Measurements from ENCODE around the gene LBHD2. TPM values are rescaled to one million over a fixed set of nuclear protein-coding genes. Genes with fewer than 3 reads are reported as not detected.

LBHD2 gene
- total RNA-seq, 1 donor from 2014 or later: not detected

GRCh38 chr14:103132381-103133209, 48.6 kb downstream of the LBHD2 start:
- H3K9me3 Mint-ChIP-seq (ENCODE audit: unreplicated experiment): no peaks in the 10 kb centered on the region
- no peak for TF ChIP-seq CTCF (IDR thresholded peaks at IDR 0.05; ENCODE audit: unreplicated experiment)
- H3K4me3 Mint-ChIP-seq (ENCODE audit: unreplicated experiment): no peak overlapping the region
- peaks cover 55% of the 10 kb centered on the region for H3K36me3 Mint-ChIP-seq (ENCODE audit: low read depth, unreplicated experiment)
- H3K4me1 Mint-ChIP-seq (ENCODE audit: unreplicated experiment): no peaks in the 10 kb centered on the region
- no peak overlapping the region for H3K27ac Mint-ChIP-seq (ENCODE audit: unreplicated experiment)
- peaks cover 32% of the 10 kb centered on the region for H3K27me3 Mint-ChIP-seq (ENCODE audit: unreplicated experiment)
- DNase-seq (ENCODE audit: low spot score): no peak

GRCh38 chr14:103133210-103134140, 49.5 kb downstream of the LBHD2 start:
- Mint-ChIP-seq H3K27me3 (ENCODE audit: unreplicated experiment) (peaks cover 25% of the 10 kb centered on the region), H3K9me3 (ENCODE audit: unreplicated experiment) (no peaks in the 10 kb centered on the region), H3K27ac (ENCODE audit: unreplicated experiment) (no peak overlapping the region), H3K36me3 (ENCODE audit: low read depth, unreplicated experiment) (peaks cover 48% of the 10 kb centered on the region), H3K4me3 (ENCODE audit: unreplicated experiment) (no peak overlapping the region), H3K4me1 (ENCODE audit: unreplicated experiment) (no peaks in the 10 kb centered on the region)
- DNase-seq (ENCODE audit: low spot score): no peak
- TF ChIP-seq CTCF (IDR thresholded peaks at IDR 0.05; ENCODE audit: unreplicated experiment): no peak

GRCh38 chr14:103134405-103134804, 50.4 kb downstream of the LBHD2 start:
- no peak for DNase-seq (ENCODE audit: low spot score)
- TF ChIP-seq CTCF (IDR thresholded peaks at IDR 0.05; ENCODE audit: unreplicated experiment): no peak
- Mint-ChIP-seq H3K9me3 (ENCODE audit: unreplicated experiment) (no peaks in the 10 kb centered on the region), H3K4me3 (ENCODE audit: unreplicated experiment) (peak overlapping the region; percentile 73), H3K4me1 (ENCODE audit: unreplicated experiment) (peaks cover 2% of the 10 kb centered on the region), H3K36me3 (ENCODE audit: low read depth, unreplicated experiment) (peaks cover 40% of the 10 kb centered on the region), H3K27me3 (ENCODE audit: unreplicated experiment) (peaks cover 17% of the 10 kb centered on the region), H3K27ac (ENCODE audit: unreplicated experiment) (no peak overlapping the region)

- Mint-ChIP-seq H3K36me3 (ENCODE audit: low read depth, unreplicated experiment) (peaks cover 38% of the 10 kb centered on the region), H3K27me3 (ENCODE audit: unreplicated experiment) (peaks cover 17% of the 10 kb centered on the region), H3K27ac (ENCODE audit: unreplicated experiment) (no peak overlapping the region), H3K4me3 (ENCODE audit: unreplicated experiment) (peak overlapping the region; percentile 73), H3K4me1 (ENCODE audit: unreplicated experiment) (peaks cover 2% of the 10 kb centered on the region), H3K9me3 (ENCODE audit: unreplicated experiment) (no peaks in the 10 kb centered on the region)
- TF ChIP-seq CTCF (IDR thresholded peaks at IDR 0.05; ENCODE audit: unreplicated experiment): no peak
- DNase-seq (ENCODE audit: low spot score): no peak
Observed at GRCh38 chr14:103134919-103135318, 50.9 kb downstream of the LBHD2 start.
